GM13976 (cell line): ENCODE data around the gene TLK2.
"Not testable (repeated sequence)": the region's sequence is repeated elsewhere in the genome, so short reads cannot be mapped to it uniquely, and the experiment has no call there.

Source experiments
- DNase-seq: peaks from one replicate; pipeline ENCODE4 v3.0.0; 2012; ENCODE audit warnings: low spot score
- in situ Hi-C: fragments of 300-500 bp; cut with MboI; formaldehyde crosslinking; loops from one replicate; pipeline ENCODE4 v1.12.0; 2022; ENCODE audit warnings: low sequenced_read_pairs, mixed read lengths, inconsistent platforms; ENCODE audit not compliant: unreplicated experiment
- TF ChIP-seq, protein P1 (sequence below): IDR thresholded peaks from 2 replicates; pipeline ENCODE4 v1.5.1; 2012; ENCODE audit warnings: borderline replicate concordance, mild to moderate bottlenecking; ENCODE audit not compliant: insufficient read depth; ENCODE audit errors: extremely low read depth, missing control alignments, control extremely low read depth

TLK2 gene

GRCh38 chr17:62601471-62601870 lies 122.8 kb downstream of the TLK2 start:
- TF ChIP-seq, protein P1, sequence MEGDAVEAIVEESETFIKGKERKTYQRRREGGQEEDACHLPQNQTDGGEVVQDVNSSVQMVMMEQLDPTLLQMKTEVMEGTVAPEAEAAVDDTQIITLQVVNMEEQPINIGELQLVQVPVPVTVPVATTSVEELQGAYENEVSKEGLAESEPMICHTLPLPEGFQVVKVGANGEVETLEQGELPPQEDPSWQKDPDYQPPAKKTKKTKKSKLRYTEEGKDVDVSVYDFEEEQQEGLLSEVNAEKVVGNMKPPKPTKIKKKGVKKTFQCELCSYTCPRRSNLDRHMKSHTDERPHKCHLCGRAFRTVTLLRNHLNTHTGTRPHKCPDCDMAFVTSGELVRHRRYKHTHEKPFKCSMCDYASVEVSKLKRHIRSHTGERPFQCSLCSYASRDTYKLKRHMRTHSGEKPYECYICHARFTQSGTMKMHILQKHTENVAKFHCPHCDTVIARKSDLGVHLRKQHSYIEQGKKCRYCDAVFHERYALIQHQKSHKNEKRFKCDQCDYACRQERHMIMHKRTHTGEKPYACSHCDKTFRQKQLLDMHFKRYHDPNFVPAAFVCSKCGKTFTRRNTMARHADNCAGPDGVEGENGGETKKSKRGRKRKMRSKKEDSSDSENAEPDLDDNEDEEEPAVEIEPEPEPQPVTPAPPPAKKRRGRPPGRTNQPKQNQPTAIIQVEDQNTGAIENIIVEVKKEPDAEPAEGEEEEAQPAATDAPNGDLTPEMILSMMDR = no peak
- in situ Hi-C loops = no loop called here
- no peak for DNase-seq

DNA sequence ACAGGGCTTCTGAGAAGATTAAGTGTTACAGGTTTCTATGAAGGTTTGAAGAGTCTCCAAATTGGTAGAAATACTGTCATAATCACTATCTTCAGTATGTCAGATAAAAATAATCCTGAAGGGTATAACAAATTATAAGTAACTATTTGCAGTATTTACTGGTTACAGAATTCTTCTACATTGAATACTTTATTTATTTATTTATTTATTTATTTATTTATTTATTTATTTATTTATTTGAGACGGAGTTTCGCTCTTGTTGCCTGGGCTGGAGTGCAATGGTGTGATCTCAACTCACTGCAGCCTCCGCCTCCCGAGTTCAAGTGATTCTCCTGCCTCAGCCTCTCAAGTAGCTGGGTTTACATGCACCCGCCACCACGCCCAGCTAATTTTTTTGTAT lies 125.2 kb downstream of the TLK2 start:
- DNase-seq, in situ Hi-C loops: not testable (repeated sequence)

GRCh38 chr17:62605588-62605987 lies 127.0 kb downstream of the TLK2 start:
- TF ChIP-seq, protein P1 = no peak
- in situ Hi-C loops = no loop called here
- no peak for DNase-seq

DNA sequence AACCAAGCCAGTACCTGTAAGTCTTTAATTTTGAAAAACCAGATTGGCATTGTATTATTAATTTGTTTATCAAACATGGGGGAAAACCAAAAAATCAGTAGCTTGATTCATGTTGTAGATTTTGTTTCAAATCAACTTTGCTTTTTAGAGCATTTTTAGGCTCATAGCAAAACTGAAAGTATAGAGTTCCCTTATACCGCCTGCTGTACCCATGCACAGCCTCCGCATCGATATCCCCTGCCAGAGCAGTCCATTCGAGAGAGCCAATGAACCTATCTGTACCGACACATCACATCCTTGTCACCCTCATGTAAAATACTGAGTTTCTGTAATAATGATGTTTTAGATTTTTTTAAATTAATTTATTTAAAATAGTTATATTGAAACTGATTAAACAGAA lies 132.7 kb downstream of the TLK2 start:
- DNase-seq = no peak
- in situ Hi-C loops = no loop called here
- TF ChIP-seq, protein P1 = no peak

GRCh38 chr17:62611728-62612127 lies 133.1 kb downstream of the TLK2 start:
- in situ Hi-C loops = no loop called here
- TF ChIP-seq, protein P1 = no peak
- no peak for DNase-seq

- DNase-seq, in situ Hi-C loops: not testable (repeated sequence)
Observed at GRCh38 chr17:62612289-62612688, 133.7 kb downstream of the TLK2 start.

GRCh38 chr17:62613095-62613494 lies 134.5 kb downstream of the TLK2 start:
- DNase-seq, in situ Hi-C loops: not testable (repeated sequence)

DNA sequence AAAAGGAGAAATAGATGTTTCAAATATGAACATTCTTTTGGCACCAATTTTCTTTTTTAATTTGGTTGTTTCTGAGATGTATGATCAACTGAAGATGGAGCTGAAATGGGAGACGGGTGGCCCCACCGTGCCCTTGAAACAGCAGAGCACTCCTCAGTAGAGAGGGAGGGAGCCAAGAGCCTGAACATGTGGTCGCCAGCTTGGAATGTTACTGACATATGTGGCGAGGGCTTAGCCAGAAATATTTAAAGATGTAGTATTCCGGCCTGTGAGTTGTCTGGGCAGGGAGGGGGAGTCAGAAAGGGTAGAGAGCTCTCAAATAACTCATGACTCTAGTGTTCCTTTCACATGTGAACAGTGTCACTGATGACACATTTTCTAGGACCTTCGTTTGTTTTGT lies 135.5 kb downstream of the TLK2 start:
- no peak for DNase-seq
- TF ChIP-seq, protein P1 = no peak
- in situ Hi-C loops = no loop called here
